ENCODE results near the gene MAP3K9.
"Not testable (repeated sequence)": the region's sequence is repeated elsewhere in the genome, so short reads cannot be mapped to it uniquely, and the experiment has no call there.

The MAP3K9 gene

DNA sequence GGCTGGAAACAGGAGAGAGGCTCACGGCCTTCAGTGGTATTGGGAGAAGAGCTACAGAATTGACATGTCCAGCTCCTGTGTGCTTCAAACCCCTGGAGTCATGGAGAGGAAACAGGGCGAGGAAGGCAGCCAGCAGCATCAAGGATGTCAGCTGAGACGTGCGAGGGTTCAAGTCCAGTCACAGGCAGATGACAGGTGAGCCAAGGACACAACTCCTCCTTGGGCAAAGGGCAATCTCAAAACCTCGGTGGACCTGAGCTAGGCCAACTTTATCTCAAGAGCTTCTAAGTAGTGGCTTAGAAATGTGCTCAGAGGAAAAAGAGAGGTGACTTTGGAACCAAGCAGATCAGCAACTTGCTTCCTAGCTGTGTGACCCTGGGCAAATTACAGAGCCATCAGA lies 86.0 kb downstream of the MAP3K9 start:
- DNase-seq (ENCODE audit: low spot score): no peak

DNA sequence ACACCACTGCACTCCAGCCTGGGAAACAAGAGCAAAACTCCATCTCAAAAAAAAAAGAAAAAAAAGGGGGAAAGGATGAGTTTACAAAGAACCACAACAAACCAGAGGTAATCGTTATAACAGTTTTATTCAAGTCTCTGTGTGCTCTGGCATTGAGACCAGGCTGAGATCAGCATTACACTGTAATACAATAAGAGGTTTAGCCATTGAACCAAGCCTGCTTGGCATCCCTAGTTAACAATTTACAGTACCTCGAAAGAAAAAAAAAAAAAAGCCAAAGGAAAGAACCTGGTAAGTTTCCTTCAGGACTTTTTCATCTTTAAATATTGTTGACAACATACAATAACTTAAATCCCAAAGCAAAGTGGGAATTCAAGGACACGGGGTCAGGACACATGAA lies 86.9 kb downstream of the MAP3K9 start:
- no peak for DNase-seq (ENCODE audit: low spot score)

DNA sequence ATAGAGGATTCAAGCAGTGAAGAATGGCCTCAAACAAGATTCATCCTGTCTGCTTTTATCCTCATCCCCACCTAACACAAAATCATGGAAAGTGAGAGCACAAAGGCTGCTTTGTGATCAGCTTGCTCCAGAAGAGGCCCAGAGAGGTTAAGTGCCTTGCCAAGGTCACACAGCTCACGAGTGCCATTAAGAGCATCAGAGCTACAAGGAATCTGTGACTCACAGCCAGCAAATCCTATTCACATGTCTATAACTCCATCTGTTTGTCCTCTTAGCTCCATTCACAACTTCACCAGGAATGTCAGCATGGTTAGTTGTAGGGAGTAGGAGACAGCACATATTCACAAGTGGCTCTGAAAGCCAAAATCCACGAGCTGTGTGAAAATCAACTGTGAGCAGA lies 87.8 kb downstream of the MAP3K9 start:
- DNase-seq (ENCODE audit: low spot score): no peak

DNA sequence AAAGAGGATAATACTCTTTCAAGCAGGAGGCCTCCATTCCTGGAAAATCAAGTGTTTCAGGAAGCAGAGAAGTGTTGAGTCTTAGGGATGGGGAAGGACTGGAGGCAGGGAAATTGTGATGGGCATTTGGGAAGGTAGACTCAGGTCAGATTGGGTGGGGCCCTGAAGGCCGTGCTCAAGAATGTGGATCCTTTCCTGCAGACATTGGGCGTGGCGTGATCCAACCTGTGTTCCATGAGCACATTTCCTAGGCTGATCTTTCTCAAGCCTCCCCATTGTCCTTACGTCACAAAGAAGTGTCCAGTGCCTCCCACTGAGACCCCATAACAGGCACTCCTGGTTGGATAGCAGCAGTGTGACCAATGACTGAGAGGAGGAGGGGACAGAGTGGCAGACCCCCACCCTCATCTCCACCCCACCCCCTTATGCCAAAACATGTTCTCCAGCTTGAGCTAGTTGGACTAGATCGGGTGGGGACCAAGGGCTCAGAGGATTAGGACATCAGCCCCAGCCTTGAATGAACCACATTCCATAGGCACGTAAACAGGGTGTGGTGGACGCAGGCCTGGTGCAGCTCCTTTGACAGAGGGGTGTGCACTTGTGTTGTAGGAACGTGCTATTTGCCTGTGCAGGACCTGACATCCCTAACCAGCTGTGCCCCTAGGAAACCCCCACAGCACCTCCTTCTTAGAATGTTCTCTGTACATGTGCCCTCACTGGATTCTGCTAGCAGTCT lies 90.8 kb downstream of the MAP3K9 start:
- no peak for DNase-seq (ENCODE audit: low spot score)

DNA sequence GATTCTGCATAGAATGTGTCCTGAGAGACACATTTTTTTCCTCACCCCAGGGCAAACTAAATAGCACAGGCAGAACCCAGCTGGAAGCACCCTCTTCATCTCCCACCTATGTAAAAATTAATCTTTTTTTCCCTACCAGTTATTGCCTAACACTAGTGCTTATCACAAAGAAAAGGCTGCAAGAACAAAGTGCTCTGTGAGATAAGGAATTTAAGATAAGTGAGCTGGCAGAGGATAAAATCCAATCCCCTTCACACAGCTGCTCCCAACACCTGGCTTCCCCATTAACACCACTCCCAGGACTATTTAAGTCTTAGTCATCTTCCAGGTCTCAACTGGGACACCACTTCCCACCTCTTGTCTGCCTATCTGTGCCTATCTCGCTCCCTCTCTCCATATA lies 92.4 kb downstream of the MAP3K9 start:
- no peak for DNase-seq (ENCODE audit: low spot score)

DNA sequence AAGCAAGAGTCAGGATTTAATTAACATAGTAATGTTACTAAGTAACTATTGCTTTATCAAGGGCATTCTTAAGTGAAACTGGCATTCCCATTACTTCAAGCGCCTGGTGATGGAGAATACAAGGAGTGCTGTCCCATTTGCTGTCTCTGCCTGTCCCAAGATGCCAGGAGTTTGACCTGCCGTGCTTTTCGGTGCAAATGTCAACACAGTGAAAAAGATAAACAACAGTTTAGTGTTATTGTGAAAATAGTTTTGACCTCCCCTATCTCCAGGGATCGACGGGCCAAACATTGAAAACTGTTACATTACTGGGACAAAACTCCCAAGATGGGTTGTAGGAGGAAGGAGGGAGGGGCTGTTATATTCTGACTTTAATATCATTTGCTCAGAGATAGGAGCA lies 92.8 kb downstream of the MAP3K9 start:
- DNase-seq (ENCODE audit: low spot score): no peak

DNA sequence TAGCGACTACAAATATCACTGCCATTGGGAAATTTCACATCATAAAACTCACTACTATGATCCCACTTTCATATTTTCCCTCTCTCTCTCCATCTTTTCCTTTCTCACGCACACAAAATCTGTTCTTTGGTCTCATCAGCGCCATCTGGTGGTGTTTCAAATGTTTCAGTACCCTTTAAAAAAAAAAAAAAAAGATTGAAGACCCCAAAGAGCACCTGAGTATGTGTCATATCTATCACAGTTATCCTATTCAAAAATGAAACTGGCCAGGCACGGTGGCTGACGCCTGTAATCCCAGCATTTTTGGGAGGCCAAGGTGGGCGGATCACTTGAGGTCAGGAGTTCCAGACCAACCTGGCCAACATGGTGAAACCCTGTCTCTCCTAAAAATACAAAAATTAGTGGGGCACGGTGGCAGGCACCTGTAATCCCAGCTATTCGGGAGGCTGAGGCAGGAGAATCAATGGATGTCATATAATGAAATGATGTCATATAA lies 95.2 kb downstream of the MAP3K9 start:
- DNase-seq (ENCODE audit: low spot score): peak; percentile 41

DNA sequence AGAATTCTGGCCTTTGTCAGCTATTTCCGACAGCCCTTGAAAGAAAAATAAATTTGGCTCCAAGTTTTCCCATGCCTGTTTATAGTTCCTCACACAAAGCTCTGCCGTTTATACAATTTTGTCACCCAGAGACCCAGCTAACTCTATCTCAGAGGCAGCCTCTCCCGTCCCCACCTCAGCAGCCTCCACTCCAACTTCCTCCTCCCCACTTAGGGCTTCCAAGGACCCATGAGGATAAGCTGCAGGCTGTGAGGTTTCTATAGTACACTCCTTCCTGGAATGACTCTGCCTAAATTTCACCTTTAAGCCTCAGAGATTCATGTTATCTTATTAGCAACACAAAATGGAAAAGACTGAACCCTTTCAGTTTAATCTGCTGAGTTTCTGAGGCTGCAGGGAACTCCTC lies 95.8 kb downstream of the MAP3K9 start:
- DNase-seq (ENCODE audit: low spot score): no peak

DNA sequence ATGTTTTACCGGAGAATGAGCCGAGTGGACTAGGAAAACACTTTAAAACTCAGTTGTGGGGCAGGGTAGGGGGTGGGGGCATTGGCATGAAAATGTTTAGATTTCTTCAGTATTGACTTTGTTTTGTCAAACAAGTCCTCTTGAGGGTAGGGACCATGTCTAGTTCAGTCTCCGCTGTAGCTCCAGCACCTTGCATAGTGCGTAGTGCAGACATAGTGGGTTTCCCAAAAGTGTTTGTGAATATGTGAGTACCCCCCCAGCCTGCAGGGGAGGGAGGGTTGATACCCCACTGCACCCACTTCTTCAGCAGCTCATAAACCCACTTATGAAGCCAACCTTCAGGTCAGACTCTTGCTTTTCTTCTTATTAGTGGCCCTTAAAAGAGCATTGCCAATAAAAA lies 96.2 kb downstream of the MAP3K9 start:
- DNase-seq (ENCODE audit: low spot score): no peak

DNA sequence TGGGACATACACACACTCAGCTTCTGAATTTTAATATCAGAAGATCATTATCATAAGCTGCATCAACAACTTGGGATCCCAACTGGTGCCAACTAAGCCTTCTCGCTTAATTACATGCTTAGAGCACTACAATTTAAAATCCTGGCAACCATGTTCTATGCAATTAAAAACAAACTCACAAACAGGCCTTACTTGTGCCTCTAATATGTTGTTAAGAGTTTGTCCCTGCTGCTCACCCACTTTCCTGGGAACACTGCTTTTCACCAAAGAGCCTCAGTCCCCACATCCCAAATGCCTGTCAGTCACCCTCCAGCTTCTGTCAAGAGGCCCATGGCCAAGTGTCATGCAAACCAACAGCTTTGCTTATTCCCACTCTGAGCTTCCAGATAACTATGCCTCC lies 97.9 kb downstream of the MAP3K9 start:
- DNase-seq (ENCODE audit: low spot score): no peak

DNA sequence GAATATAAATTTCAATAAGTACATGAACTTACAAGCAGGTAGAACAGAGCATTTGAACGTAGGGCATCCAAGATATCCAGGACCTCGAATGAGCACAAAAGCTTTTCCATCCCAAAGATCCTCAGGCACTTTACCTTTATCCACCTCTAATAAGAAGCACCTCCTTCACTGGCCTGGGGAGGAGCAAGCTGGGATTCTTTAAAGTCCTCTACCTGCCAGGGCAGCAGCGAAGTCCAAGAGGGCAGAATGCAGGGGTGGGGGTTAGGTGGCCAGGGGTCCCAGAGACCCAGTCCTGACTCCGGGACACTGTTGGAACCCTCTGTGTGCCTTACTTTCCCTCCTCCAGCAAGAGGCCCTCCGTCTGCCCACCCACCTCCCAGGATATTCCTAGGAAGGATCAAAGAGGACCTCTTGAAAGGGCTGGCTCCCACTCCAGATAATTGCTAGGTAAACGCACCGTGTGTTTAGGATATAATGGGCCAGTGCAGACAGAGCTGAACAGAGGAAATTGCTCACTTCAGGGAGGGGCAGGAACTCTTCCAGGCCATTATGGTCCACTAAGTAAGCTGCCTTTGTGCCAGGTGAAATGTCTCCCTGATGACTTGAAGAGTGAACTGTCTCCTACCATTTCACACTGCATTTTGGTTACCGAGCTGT lies 99.5 kb downstream of the MAP3K9 start:
- DNase-seq (ENCODE audit: low spot score): peak; percentile 10

DNA sequence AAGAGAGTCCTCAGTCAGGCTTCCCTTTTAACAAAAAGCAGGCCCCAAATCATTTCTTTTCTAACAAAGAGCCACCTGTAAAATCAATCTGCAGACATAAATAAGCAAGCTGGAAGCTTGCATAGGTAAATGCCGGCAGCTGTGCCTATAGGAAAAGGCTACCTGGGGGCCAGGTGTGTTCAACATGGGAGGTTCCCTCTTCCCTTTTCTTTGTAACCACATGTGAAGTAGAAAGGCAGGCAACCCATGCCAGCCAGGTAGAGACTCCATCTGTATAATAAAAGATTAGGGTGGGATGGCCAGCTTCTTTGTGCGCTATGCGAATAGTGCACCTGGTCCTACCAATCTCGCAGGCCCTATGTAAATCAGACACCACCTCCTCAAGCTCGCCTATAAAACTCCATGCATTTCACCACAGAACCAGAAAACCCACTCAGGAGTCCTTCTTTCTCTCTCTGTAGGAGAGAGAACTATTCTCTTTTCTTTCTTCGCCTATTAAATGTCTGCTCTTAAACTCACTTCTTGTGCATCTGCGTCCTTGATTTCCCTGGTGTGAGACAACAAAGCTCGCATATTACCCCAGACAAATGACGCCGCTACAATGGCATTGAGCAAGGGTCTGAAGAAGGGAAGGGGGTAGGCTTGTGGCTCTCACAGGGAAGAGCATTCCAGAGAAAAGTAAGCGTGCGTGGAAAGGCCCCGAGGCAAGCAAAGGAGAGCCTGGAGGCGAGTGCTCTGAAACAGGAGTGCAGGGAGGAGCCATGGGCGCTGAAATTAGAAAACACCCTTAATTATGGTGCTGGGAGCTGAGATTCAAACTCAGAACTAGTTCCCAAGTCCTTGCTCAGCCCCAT lies 100.4 kb downstream of the MAP3K9 start:
- no peak for DNase-seq (ENCODE audit: low spot score)

DNA sequence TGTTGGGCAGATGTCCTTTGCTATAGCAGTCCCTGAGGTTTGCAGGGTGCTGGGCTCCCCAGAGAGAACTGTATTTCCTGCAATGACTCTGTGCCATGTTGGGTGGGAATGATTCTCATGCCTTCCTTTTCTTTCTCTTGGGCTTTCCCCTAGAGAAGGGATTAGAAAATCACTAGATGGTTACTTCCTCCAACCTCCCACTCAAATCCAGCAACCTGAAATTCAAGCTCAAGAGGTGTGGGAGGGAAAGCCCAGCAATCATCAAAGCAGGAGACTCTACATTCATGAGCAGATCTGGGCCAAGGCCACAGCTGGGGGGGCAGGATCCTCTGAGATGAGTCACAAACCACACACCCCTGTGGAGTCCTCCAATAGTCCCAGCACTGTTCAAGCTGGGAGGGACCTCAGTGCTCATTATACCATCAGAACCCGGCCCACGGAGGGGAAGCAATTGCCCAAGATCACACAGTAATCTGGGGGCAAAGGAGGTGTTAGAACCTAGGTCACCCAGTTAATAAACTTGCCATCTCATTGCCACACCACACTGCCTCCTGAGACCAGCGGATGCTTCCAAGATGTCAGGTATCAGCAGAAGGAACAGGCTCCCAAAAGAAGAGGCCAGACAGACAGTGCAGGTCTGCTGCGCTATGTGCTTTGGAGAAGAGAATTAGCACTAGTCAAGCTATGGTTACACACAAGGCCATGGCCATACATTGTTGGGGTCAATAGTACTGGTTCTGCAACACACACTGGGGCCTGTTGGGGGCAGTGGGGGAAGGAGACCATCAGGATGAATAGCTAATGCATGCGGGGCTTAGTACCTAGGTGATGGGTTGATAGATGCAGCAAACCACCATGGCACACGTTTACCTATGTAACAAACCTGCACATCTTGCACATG lies 101.9 kb downstream of the MAP3K9 start:
- no peak for DNase-seq (ENCODE audit: low spot score)

DNA sequence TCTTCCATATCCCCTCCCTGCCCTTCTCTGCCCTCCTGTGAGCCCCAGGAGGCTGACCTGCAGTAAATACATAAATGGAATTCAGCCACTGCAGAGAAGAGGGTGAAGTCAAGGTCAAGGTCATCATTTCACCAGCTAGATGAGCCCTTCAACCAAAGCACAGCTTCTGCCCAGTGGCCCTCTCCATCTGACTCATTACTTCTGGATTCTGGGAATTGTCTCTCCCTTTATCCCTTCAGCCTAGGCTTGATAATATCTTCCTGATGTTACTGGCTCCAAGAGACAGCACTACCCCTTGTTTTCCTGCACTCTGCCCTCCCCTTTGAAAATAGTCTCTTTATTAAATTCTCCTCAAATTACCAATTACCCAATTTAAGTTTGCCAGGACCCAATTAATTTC lies 103.1 kb downstream of the MAP3K9 start:
- no peak for DNase-seq (ENCODE audit: low spot score)

DNA sequence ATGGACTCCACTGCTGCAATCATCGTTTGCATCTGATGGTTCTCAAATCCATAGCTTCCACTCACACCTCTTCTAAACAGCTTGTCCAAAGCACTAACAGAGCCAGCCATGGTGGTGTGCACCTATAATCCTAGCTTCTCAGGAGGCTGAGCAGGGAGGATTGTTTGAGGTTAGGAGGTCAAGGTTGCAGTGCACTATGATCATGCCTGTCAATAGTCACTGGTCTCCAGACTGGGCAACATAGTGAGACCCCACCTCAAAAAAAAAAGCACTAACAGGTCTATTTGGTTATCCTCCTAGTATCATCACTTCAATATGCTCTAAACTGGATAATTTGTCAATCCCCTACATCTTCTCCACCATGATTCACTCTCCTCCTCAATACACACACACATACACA lies 104.4 kb downstream of the MAP3K9 start:
- DNase-seq (ENCODE audit: low spot score): no peak

DNA sequence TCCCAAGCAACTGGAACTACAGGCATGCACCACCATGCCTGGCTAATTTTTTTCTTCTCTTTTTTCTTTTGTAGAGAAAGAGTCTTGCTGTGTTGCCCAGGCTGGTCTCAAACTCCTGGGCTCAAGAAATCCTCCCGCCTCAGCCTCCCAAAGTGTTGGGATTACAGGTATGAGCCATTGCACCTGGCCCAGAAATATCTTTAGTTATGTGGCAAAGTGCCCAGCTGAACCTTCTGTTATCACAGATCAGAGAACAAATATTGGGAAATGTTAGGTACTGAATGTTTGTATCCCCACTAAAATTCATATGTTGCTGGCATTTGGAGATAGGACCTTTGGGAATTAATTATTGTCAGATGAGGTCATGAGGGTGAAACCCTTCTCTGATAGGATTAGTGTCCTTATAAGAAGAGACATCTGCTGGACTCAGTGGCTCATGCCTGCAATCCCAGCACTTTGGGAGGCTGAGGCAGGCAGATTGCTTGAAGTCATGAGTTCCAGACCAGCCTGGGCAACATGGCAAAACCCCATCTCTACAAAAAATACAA lies 105.6 kb downstream of the MAP3K9 start:
- DNase-seq (ENCODE audit: low spot score): not testable (repeated sequence)

DNA sequence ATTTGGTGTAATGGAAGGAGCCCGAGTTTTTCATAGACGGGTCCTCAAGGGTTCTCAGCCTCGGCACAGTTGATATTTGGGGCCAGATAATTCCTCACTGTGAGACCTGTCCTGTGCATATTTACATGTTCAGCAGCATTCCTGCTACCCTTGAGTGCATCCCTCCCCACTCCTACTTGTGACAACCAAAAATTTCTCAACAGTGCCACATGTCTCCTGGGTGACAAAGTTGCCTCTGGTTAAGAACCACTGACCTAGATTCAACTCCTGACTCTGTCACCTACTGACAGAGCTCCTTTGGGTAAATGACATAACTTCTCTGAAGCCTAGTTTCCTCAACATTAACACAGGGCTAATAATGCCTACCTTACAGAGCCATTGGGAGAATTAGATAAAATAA lies 107.2 kb downstream of the MAP3K9 start:
- no peak for DNase-seq (ENCODE audit: low spot score)

DNA sequence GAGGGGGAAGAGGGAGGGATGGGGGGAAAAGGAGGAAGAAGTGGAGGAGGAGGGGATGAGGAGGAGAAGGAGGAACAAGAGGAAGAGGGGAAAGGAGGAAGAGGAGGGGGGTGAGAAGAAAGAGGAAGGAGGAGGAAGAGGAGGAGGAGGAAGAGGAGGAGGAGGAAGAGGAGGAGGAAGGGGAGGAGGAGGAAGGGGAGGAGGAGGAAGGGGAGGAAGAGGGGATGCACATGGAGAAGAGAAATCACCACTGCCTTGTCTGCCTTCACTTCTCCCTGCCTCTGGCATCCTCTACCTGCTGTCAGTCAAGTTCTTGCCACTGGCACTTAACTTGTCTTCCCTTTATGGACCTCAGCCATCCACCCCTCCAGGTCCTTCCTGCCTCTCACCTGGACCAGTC lies 107.7 kb downstream of the MAP3K9 start:
- DNase-seq (ENCODE audit: low spot score): no peak

DNA sequence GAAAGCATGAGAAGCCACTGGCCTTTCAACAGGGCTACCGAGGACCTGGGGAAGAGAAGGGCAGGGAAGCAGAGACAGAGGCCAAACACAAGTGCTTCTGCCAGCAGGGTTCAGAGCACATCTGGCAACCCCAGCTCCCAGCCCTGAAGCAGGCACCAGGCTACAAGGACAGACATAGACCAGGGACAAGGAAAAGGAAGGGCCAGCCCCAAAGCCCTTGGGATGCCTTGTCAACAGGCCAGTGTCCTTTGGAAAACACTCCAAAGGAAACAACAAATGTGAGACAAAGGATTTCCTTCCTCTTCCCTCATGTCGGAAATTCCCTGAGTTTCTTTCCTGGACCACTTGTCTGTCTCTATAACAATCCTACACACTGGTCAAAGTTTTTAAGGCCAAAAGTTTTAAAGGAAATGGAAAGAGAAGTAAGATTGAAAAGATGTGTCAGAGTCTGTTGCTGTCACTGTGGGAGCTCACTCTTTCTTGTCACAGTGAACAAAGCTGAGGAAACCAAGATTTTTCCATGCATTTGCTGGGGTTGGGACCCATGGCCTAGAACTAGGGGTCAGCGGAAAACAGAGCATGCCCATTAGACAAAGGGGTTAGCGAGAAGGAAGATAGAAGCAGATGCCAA lies 108.2 kb downstream of the MAP3K9 start:
- peak; percentile 67 for DNase-seq (ENCODE audit: low spot score)

DNA sequence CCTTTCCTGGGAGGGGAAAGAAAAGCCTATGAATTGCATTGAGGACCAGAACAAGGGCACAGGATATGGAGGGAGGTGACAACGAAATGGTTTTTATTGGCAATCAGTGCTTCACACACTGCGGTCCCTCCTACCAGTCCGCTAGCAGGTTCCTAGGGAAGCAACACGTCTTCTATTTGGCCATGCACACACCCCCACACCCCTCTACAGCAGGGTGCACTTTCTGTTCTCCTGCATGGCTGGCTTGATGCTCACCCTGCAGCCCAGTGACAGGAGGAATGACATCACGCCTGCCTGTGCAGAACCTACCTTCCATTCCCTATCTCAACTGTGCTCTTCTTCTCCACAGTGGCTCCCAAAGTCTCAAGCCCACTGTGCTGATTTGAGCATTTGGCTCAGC lies 109.7 kb downstream of the MAP3K9 start:
- no peak for DNase-seq (ENCODE audit: low spot score)

DNA sequence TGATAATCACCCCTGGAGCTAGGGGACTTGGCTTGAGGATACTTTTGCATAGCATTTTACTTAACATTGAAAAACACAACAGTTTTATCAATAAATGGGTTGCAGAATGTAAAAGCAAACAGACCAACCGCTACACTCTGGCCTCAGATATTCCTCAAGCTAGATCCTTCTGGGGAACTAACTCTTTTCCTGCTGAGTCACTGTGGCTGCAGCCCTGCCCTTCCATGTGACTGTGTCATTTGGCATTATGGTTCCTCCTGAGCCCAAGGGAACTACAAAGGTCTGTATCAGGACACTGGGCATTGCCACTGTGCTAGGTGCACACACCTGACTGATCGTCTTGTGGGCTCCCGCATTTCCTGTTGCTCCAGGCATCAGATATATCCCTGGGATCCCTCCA lies 111.0 kb downstream of the MAP3K9 start:
- DNase-seq (ENCODE audit: low spot score): peak; percentile 63

All from kidney capillary endothelial cell (primary cell).